HL-60 (cell line): Measurements from ENCODE around the gene CES5A.

Source experiments
- CTCF ChIP-seq: IDR thresholded peaks from one replicate; pipeline ENCODE4 v1.5.1; 2011; ENCODE audit warnings: low read length, control low read depth, inconsistent platforms; ENCODE audit not compliant: insufficient read depth
- GABPA ChIP-seq: IDR thresholded peaks from 2 replicates; pipeline ENCODE4 v1.6.1; 2012; ENCODE audit warnings: low read depth
- POLR2AphosphoS5 ChIP-seq: IDR thresholded peaks from 2 replicates; pipeline ENCODE4 v1.6.1; 2012; ENCODE audit warnings: low read depth
- REST ChIP-seq: IDR thresholded peaks from 2 replicates; pipeline ENCODE4 v1.6.1; 2012; ENCODE audit warnings: low read depth; ENCODE audit not compliant: insufficient replicate concordance

GRCh38 chr16:55815320-55815719 is 59.9 kb downstream of the CES5A start:
- TF ChIP-seq GABPA (no peak), CTCF (no peak), POLR2AphosphoS5 (no peak), REST (no peak)
